HFF-Myc (cell line): ENCODE data around the gene SNTG2.

Experiments
- DNase-seq: peaks from one replicate; pipeline ENCODE4 v3.0.0-alpha.2; 2011; ENCODE audit warnings: low read depth; ENCODE audit errors: extremely low read depth
- H3K4me3 ChIP-seq: replicated peaks from 2 replicates; pipeline ENCODE4 v1.5.1; 2011; ENCODE audit warnings: low read depth, mild to moderate bottlenecking, control low read depth, low read length
- CTCF ChIP-seq: IDR thresholded peaks from 2 replicates; pipeline ENCODE4 v1.5.1; 2012; ENCODE audit warnings: mild to moderate bottlenecking, low read depth, low read length, control low read depth; ENCODE audit errors: missing control alignments

Gene SNTG2

GRCh38 chr2:1277634-1278033 lies 327.0 kb downstream of the SNTG2 start:
- no peak for TF ChIP-seq CTCF
- no peak overlapping the region for H3K4me3 ChIP-seq
- no peak for DNase-seq

DNA sequence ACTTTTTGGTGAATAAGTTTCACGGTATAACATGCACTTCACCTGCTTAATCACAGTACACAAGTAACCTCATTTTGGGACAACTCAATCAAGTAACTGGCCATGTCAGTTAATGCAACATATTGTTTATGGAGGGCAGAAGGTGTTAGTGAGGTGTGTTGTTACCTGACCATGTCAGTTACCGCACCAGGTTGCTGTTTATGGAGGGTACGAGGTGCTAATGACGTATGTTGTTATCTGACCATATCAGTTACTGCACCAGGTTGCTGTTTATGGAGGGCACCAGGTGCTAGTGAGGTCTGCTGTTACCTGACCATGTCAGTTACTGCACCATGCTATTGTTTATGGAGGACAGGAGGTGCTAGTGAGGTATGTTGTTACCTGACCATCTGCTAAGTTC lies 327.5 kb downstream of the SNTG2 start:
- TF ChIP-seq CTCF, result no peak
- H3K4me3 ChIP-seq, result no peak overlapping the region
- DNase-seq, result no peak

- no peak for TF ChIP-seq CTCF
- DNase-seq, result no peak
- H3K4me3 ChIP-seq, result no peak overlapping the region
Observed at GRCh38 chr2:1278861-1279260, 328.2 kb downstream of the SNTG2 start.

DNA sequence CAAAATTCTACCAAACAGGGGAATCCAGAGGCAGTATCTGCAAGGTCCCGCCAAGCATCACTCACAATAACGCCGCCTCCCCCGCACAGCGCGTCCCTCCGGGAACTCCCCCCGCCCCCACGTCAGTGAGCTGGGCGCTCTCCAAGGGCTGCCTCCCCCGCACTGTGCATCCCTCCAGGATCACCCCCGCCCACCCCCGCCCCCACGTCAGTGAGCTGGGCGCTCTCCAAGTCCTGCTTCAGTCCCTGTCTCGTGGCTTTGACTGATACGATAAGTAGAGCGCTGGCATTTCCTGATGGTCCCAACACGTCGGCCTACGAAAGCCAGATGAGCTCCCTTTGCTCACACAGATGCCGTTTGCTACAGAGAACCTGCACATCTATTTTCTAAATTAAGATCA lies 331.9 kb downstream of the SNTG2 start:
- no peak for TF ChIP-seq CTCF
- no peak for DNase-seq
- no peak overlapping the region for H3K4me3 ChIP-seq

- TF ChIP-seq CTCF, result no peak
- DNase-seq, result no peak
- H3K4me3 ChIP-seq, result no peak overlapping the region
Observed at GRCh38 chr2:1283020-1283801, 332.6 kb downstream of the SNTG2 start.

DNA sequence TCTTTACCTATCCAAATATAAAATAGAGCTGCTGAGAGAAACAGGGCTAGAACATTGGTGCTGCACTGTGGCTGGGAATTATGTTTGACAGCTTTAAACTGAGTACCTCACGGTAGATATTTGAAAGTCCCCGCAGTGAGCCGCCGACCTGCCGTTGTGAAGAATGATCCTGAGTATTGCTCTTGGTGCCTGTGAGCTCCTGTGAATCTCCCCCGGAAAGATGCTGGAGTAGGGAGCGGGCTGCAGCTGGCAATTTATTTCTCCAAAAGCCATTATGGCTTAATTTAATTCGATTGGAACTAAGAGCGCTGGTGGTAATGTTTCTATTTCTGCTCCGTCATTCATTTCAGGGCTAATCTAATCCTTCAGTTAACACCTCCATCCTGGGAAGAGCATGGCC lies 333.2 kb downstream of the SNTG2 start:
- H3K4me3 ChIP-seq, result no peak overlapping the region
- DNase-seq, result no peak
- TF ChIP-seq CTCF, result no peak

DNA sequence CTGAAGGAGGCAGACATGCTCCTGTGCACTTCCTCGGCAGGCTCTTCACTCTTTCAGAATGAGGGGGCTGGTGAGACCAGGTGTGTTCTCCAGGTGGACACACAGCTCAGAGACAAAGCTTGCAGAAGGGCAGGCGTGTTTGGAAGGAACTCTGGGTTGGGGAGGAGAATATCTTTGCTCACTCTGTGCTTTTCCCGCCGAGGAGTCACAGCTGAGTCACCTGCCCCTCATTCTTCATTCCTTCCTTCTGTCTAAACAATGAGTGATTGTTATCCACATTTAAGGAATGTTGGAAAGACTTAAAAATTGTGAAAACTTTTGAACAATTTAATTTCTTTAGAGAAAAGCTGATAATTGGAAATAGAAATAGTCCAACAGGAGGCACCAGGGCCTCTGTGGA lies 336.3 kb downstream of the SNTG2 start:
- TF ChIP-seq CTCF, result no peak
- H3K4me3 ChIP-seq, result no peak overlapping the region
- no peak for DNase-seq
